Neural cell (in vitro differentiated cells): ENCODE results near the gene ERP44. TPM values are rescaled to one million over a fixed set of nuclear protein-coding genes. Genes with fewer than 3 reads are reported as not detected.
"Not testable (repeated sequence)": the region's sequence is repeated elsewhere in the genome, so short reads cannot be mapped to it uniquely, and the experiment has no call there.

Experiments used
- H2AFZ ChIP-seq: fragments of 200-600, 300-800 bp; sonication (generic), shearing (Covaris generic); 2 replicates; pipeline ENCODE4 v1.6.0; 2014; ENCODE audit warnings: low read depth, mild to moderate bottlenecking, antibody characterized with exemption, low read length, moderate library complexity
- H3F3A ChIP-seq: fragments of 200-600 bp; shearing (Covaris generic); 2 replicates; pipeline ENCODE4 v1.6.1; 2016; ENCODE audit warnings: mild to moderate bottlenecking, moderate library complexity, mixed read lengths, antibody characterized with exemption, low read length; ENCODE audit not compliant: insufficient read depth, poor library complexity, severe bottlenecking
- H3K27ac ChIP-seq: fragments of 200-600, 300-800 bp; sonication (generic), shearing (Covaris generic); 2 replicates; pipeline ENCODE4 v1.5.1; 2014; ENCODE audit warnings: mild to moderate bottlenecking, low read length, moderate library complexity
- H3K27me3 ChIP-seq: fragments of 300-800, 200-600 bp; sonication (generic), shearing (Covaris generic); 2 replicates; pipeline ENCODE4 v1.6.0; 2014; ENCODE audit warnings: mild to moderate bottlenecking, low read depth, low read length, moderate library complexity; ENCODE audit not compliant: insufficient read depth
- H3K36me3 ChIP-seq: fragments of 300-800, 200-600 bp; sonication (generic), shearing (Covaris generic); 2 replicates; pipeline ENCODE4 v1.5.1; 2014; ENCODE audit warnings: mild to moderate bottlenecking, antibody characterized with exemption, low read length, moderate library complexity; ENCODE audit not compliant: insufficient read depth
- H3K4me2 ChIP-seq: fragments of 300-800, 200-600 bp; sonication (generic), shearing (Covaris generic); 2 replicates; pipeline ENCODE4 v1.6.0; 2014; ENCODE audit warnings: mild to moderate bottlenecking, low read length
- H3K4me3 ChIP-seq: fragments of 300-800, 200-600 bp; sonication (generic), shearing (Covaris generic); 2 replicates; pipeline ENCODE4 v1.5.1; 2014; ENCODE audit warnings: mild to moderate bottlenecking, low read length, moderate library complexity
- H3K79me2 ChIP-seq: fragments of 200-600 bp; shearing (Covaris generic); replicated peaks from 2 replicates; pipeline ENCODE4 v1.6.0; 2014; ENCODE audit warnings: mild to moderate bottlenecking, low read length, moderate library complexity; ENCODE audit not compliant: insufficient read depth
- H3K9ac ChIP-seq: fragments of 300-800, 200-600 bp; sonication (generic), shearing (Covaris generic); 2 replicates; pipeline ENCODE4 v1.6.1; 2016; ENCODE audit warnings: mild to moderate bottlenecking, low read length, mixed read lengths
- H3K9me2 ChIP-seq: fragments of 200-600 bp; shearing (Covaris generic); 2 replicates; pipeline ENCODE4 v1.6.1; 2016; ENCODE audit warnings: mild to moderate bottlenecking, low read length, mixed read lengths; ENCODE audit not compliant: insufficient read depth
- H3K9me3 ChIP-seq: fragments of 200-600, 300-800 bp; sonication (generic), shearing (Covaris generic); 2 replicates; pipeline ENCODE4 v1.6.1; 2016; ENCODE audit warnings: mild to moderate bottlenecking, mixed run types, low read length, moderate library complexity, mixed read lengths
- H4K20me1 ChIP-seq: fragments of 200-600 bp; shearing (Covaris generic); 2 replicates; pipeline ENCODE4 v1.6.1; 2016; ENCODE audit warnings: mild to moderate bottlenecking, mixed run types; ENCODE audit not compliant: insufficient read depth
- CTCF ChIP-seq: fragments of 450-650 bp; IDR thresholded peaks from 2 replicates; pipeline ENCODE4 v1.5.1; 2014; ENCODE audit warnings: antibody characterized with exemption, mild to moderate bottlenecking, moderate library complexity; ENCODE audit not compliant: poor library complexity, severe bottlenecking
- EP300 ChIP-seq: fragments of 450-650 bp; conservative IDR thresholded peaks from 2 replicates; pipeline ENCODE4 v1.6.1; 2014; ENCODE audit warnings: antibody characterized with exemption, mild to moderate bottlenecking, moderate library complexity; ENCODE audit not compliant: poor library complexity, severe bottlenecking
- EZH2 ChIP-seq: fragments of 200-600, 300-800 bp; shearing (Covaris generic), sonication (generic); IDR thresholded peaks from 2 replicates; pipeline ENCODE4 v1.6.1; 2014; ENCODE audit warnings: antibody characterized with exemption, low read length, borderline replicate concordance, mild to moderate bottlenecking; ENCODE audit not compliant: insufficient read depth, poor library complexity, severe bottlenecking
- MXI1 ChIP-seq: fragments of 450-650 bp; conservative IDR thresholded peaks from 2 replicates; pipeline ENCODE4 v1.6.1; 2014; ENCODE audit warnings: antibody characterized with exemption, mild to moderate bottlenecking; ENCODE audit not compliant: poor library complexity, severe bottlenecking
- POLR2AphosphoS5 ChIP-seq: IDR thresholded peaks from 2 replicates; pipeline ENCODE4 v1.6.1; 2012
- RAD21 ChIP-seq: fragments of 450-650 bp; conservative IDR thresholded peaks from 2 replicates; pipeline ENCODE4 v1.6.1; 2014; ENCODE audit warnings: antibody characterized with exemption, mild to moderate bottlenecking, moderate library complexity
- REST ChIP-seq: IDR thresholded peaks from 2 replicates; pipeline ENCODE4 v1.6.1; 2012; ENCODE audit warnings: borderline replicate concordance
- SMC3 ChIP-seq: fragments of 450-650 bp; conservative IDR thresholded peaks from 2 replicates; pipeline ENCODE4 v1.6.1; 2014; ENCODE audit warnings: antibody characterized with exemption, mild to moderate bottlenecking, moderate library complexity; ENCODE audit not compliant: poor library complexity
- TAF1 ChIP-seq: IDR thresholded peaks from 2 replicates; pipeline ENCODE4 v1.6.1; 2012; ENCODE audit warnings: low read depth
- polyA plus RNA-seq: library from polyadenylated mRNA; depleted of rRNA; stranded (reverse); fragments of >200 nt; gene quantifications from 2 replicates; pipeline ENCODE4 v1.2.3, GENCODE V29; 2014

Gene ERP44
- polyA plus RNA-seq, 1 donor from 2014 or later: 30.6 TPM

DNA sequence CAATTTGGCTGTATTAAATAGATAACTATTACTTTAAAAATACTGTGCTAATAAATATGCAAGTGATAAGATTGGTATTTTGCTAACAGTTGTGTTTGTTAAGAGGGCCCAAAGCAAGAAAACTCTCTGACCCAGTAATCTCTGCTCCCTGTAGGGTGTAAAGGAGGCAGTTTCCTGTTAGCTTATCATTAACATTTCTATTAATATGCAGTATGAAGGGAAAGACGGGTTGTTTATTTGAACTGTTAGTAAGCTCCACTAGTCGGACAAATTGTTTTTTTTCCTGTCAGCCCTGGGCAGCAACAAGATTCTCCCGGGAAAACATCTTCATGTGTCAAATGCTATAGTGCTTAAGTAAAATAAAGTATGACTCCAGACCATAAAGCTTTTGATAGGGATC, 35.6 kb downstream of the ERP44 start:
- H2AFZ ChIP-seq: no peak overlapping the region
- H3K27me3 ChIP-seq: no peaks in the 10 kb centered on the region
- H3F3A ChIP-seq: no peaks in the 10 kb centered on the region
- no peaks in the 10 kb centered on the region for H4K20me1 ChIP-seq
- H3K27ac ChIP-seq: no peak overlapping the region
- no peaks in the 10 kb centered on the region for H3K36me3 ChIP-seq
- H3K9me3 ChIP-seq: no peaks in the 10 kb centered on the region
- TF ChIP-seq MXI1: no peak
- no peak for TF ChIP-seq EZH2
- no peak for TF ChIP-seq REST
- no peak for TF ChIP-seq EP300
- no peak for TF ChIP-seq CTCF
- TF ChIP-seq POLR2AphosphoS5: no peak
- TF ChIP-seq RAD21: no peak
- no peak for TF ChIP-seq TAF1
- TF ChIP-seq SMC3: no peak
- H3K9ac ChIP-seq: no peak overlapping the region
- H3K9me2 ChIP-seq: no peaks in the 10 kb centered on the region
- no peak overlapping the region for H3K4me2 ChIP-seq
- H3K79me2 ChIP-seq: no peaks in the 10 kb centered on the region
- H3K4me3 ChIP-seq: no peak overlapping the region

DNA sequence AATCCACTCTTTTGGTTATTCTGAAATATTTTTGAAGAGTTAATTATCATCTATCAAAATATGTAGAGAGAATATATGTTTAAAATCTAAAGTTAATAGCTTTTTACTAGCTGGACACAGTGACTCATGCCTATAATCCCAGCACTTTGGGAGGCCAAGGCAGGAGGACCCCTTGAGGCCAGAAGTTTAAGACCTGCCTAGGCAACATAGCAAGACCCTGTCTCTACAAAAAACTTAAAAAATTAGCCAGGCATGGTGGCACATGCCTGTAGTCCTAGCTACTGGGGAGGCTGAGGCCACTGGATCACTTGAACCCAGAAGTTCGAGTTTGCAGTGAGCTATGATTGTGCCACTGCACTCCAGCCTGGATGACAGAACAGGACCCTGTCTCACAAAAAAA, 36.1 kb downstream of the ERP44 start:
- H2AFZ ChIP-seq, H3K9me3 ChIP-seq, H3K27me3 ChIP-seq, H4K20me1 ChIP-seq, H3K36me3 ChIP-seq, H3K4me3 ChIP-seq, H3K27ac ChIP-seq, H3K9me2 ChIP-seq, H3K79me2 ChIP-seq, H3K4me2 ChIP-seq, H3F3A ChIP-seq, H3K9ac ChIP-seq: not testable (repeated sequence)
